ENCODE results near the gene CISD3. TPM values are rescaled to one million over a fixed set of nuclear protein-coding genes. Genes with fewer than 3 reads are reported as not detected.
A peak's percentile ranks its signal among the peaks of the same experiment; 100 is the strongest.

CISD3 gene
- total and polyA plus RNA-seq, 2 of the 4 experiments (the other 2 are of a cell fraction) = 1.3 to 14.1 TPM

DNA sequence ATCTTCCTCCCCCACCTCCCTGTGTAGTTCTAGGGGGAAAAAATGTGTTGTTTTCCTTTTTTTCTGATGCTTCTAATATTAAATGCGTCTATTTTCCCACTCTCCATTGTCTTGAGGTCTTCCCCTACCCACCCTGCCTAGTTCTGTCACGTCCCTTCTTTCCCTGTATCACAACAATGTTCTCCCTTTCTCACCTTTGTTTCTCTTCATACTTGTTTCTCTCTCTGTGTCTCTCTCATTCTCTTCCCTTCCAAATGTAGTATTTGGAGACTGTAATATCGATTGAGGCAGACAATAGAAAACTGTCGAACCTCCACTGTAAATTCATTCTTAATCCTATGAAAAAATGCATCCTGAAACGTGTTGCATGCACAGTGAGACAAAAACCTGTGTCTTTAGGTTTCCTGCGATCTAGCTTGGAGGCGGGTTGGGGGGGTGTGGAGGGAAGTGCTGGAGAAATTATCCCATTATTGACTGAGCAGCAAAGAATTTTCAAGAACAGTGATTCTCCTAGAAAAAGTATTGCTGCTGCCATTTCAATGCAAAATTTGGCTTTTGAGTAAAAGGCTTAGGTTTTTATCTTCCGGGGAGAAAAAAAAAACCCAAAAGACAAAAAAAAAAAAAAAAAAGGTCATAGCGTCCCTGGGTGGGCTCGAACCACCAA lies 21.1 kb downstream of the CISD3 start:
- Histone ChIP-seq H4K91ac (ENCODE audit: insufficient read depth, low read depth, low read length) (no peak overlapping the region), H3K4ac (ENCODE audit: low read depth, low read length) (peak overlapping the region; percentile 12; the same call in 1 of the 2 replicates), H3K4me2 (ENCODE audit: low read depth, low read length) (peak overlapping the region; percentile 69), H4K8ac (ENCODE audit: low read depth in 2 of 2, low read length in 2 of 2) (peak overlapping the region in 1 of 2 experiments; percentile 51; a peak in 1 of 4 replicates), H3K14ac (replicated peaks; ENCODE audit: low read depth, low read length) (0 out of 2 replicates have a peak overlapping the region, but pooled peaks have one; percentile 20), H2BK15ac (ENCODE audit: low read depth, low read length) (no peak overlapping the region), H3K79me1 (ENCODE audit: low read depth in 1 of 2, low read length in 2 of 2) (peaks cover 8 to 46% of the 10 kb centered on the region in 2 experiments; a peak in 3 of 4 replicates), H2AFZ (replicated peaks; ENCODE audit: low read length, poor library complexity) (no peak overlapping the region), H2BK20ac (ENCODE audit: low read depth, low read length) (no peak overlapping the region), H4K5ac (ENCODE audit: low read depth, low read length) (no peak overlapping the region; the same call in 1 of the 2 replicates), H3K4me1 (ENCODE audit: control insufficient read depth, insufficient read depth, low read length) (peaks cover 5% of the 10 kb centered on the region), H3K18ac (ENCODE audit: low read depth, low read length) (no peak overlapping the region), H3K9me1 (ENCODE audit: insufficient read depth, low read length) (peaks cover 3% of the 10 kb centered on the region), H2BK5ac (ENCODE audit: low read depth, low read length, poor library complexity, severe bottlenecking) (peak overlapping the region; percentile 4), H3K4me3 (ENCODE audit: insufficient read depth, low read depth, low read length) (peak overlapping the region; percentile 82; the same call in 1 of the 2 replicates), H4K20me1 (ENCODE audit: insufficient read depth, low read length) (peaks cover 17% of the 10 kb centered on the region), H3K23ac (ENCODE audit: low read depth, low read length) (peak overlapping the region; percentile 49; the same call in 1 of the 2 replicates), H3K27me3 (ENCODE audit: control insufficient read depth, insufficient read depth, low read length) (no peaks in the 10 kb centered on the region), H2BK120ac (ENCODE audit: low read depth, low read length) (no peak overlapping the region), H3K27ac (ENCODE audit: insufficient read depth, low read length) (no peak overlapping the region), H3K9ac (ENCODE audit: low read depth, low read length) (no peak overlapping the region; the same call in 1 of the 2 replicates), H3K56ac (ENCODE audit: extremely low read depth, insufficient read depth, low read length) (no peak overlapping the region), H3K9me3 (ENCODE audit: control insufficient read depth, insufficient read depth, low read length) (no peaks in the 10 kb centered on the region), H2AK5ac (ENCODE audit: low read depth, low read length) (no peak overlapping the region), H2AK9ac (replicated peaks; ENCODE audit: low read depth, low read length, poor library complexity) (peak overlapping the region; percentile 90), H3K36me3 (ENCODE audit: control insufficient read depth, insufficient read depth, low read length) (peaks cover 9% of the 10 kb centered on the region)
- TF ChIP-seq, protein P1, sequence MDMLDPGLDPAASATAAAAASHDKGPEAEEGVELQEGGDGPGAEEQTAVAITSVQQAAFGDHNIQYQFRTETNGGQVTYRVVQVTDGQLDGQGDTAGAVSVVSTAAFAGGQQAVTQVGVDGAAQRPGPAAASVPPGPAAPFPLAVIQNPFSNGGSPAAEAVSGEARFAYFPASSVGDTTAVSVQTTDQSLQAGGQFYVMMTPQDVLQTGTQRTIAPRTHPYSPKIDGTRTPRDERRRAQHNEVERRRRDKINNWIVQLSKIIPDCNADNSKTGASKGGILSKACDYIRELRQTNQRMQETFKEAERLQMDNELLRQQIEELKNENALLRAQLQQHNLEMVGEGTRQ (IDR thresholded peaks at IDR 0.05; ENCODE audit: low read depth, low read length) = no peak
- no peak for TF ChIP-seq SMC3 (IDR thresholded peaks at IDR 0.05; ENCODE audit: low read depth, low read length)
- no peak for TF ChIP-seq MXI1 (IDR thresholded peaks at IDR 0.05; ENCODE audit: borderline replicate concordance, low read depth, low read length)
- no peak for TF ChIP-seq RAD21 (IDR thresholded peaks at IDR 0.05; ENCODE audit: low read length)
- no peak for TF ChIP-seq RFX5 (IDR thresholded peaks at IDR 0.05; ENCODE audit: low read depth, low read length)
- no peak for TF ChIP-seq NFE2L2 (IDR thresholded peaks at IDR 0.05; ENCODE audit: low read depth, low read length)
- no peak for ATAC-seq (ENCODE audit: low read depth)
- peak; percentile 21 for DNase-seq
- intact Hi-C loops (cut with micrococcal nuclease) (loop anchor here (5.0 kb wide), 1 partner anchor 121 kb away; the partner anchor contains the start of gene LASP1), dilution Hi-C loops (cut with HindIII; ENCODE audit: low sequenced_read_pairs, unreplicated experiment) (no loop called here), in situ Hi-C loops (cut with MboI; ENCODE audit: low sequenced_read_pairs) (no loop called here)
- BruUV-seq (replicated peaks) = no TSS peak
- ChIA-PET CTCF (interaction anchor here (0.6 kb wide), 1 partner anchor 54 kb away, joined by 3 read pairs; no protein-coding TSS in a partner anchor), POLR2A (ENCODE audit: unreplicated experiment) (no interaction called here)
- 0% methylated on average over 2 of the region's 10 CpGs; no CpG with 5 or more reads in 1 of the 2 experiments for WGBS, 2 experiments (ENCODE audit: extremely low coverage in 2 of 2, insufficient read length in 1 of 2)
